Progenitor cell of endocrine pancreas (in vitro differentiated cells): ENCODE measurements around the gene CNTNAP2. TPM values are rescaled to one million over a fixed set of nuclear protein-coding genes. Genes with fewer than 3 reads are reported as not detected.

Experiments used
- DNase-seq: peaks from one replicate; pipeline ENCODE4 v3.0.0; 2021; ENCODE audit warnings: low spot score; ENCODE audit not compliant: unreplicated experiment
- H3K27ac Mint-ChIP-seq: 2 replicates; pipeline ENCODE4 v1.8.0; 2021; ENCODE audit warnings: mild to moderate bottlenecking, moderate library complexity, mixed read lengths
- H3K27me3 Mint-ChIP-seq: 2 replicates; pipeline ENCODE4 v1.8.0; 2021; ENCODE audit warnings: mixed read lengths
- H3K36me3 Mint-ChIP-seq: 2 replicates; pipeline ENCODE4 v1.8.0; 2022; ENCODE audit warnings: mixed read lengths; ENCODE audit not compliant: insufficient read depth
- H3K4me1 Mint-ChIP-seq: 2 replicates; pipeline ENCODE4 v1.8.0; 2021; ENCODE audit warnings: low read depth, mixed read lengths
- H3K4me3 Mint-ChIP-seq: 2 replicates; pipeline ENCODE4 v1.8.0; 2021; ENCODE audit warnings: low read depth, mild to moderate bottlenecking, moderate library complexity, mixed read lengths
- H3K9me3 Mint-ChIP-seq: 2 replicates; pipeline ENCODE4 v1.8.0; 2021; ENCODE audit warnings: low read depth, mixed read lengths
- CTCF ChIP-seq: fragments of 200-600 bp; sonication (generic); IDR thresholded peaks from one replicate; pipeline ENCODE4 v1.5.0; 2021; ENCODE audit warnings: antibody characterized with exemption, mild to moderate bottlenecking; ENCODE audit not compliant: unreplicated experiment
- total RNA-seq: library from RNA; stranded (reverse); gene quantifications from 2 replicates; pipeline ENCODE4 v1.2.1, GENCODE V29; 2021

CNTNAP2 gene
- total RNA-seq, 1 donor from 2014 or later: 6.5 TPM

- no peak for TF ChIP-seq CTCF
- no peak overlapping the region for H3K4me3 Mint-ChIP-seq
- DNase-seq: no peak
- H3K27ac Mint-ChIP-seq: no peak overlapping the region
- H3K4me1 Mint-ChIP-seq: peaks cover 21% of the 10 kb centered on the region
- H3K9me3 Mint-ChIP-seq: no peaks in the 10 kb centered on the region
- no peaks in the 10 kb centered on the region for H3K36me3 Mint-ChIP-seq
- H3K27me3 Mint-ChIP-seq: no peaks in the 10 kb centered on the region
Observed at GRCh38 chr7:146658604-146659003, 542.0 kb downstream of the CNTNAP2 start.

- Mint-ChIP-seq H3K27ac (no peak overlapping the region), H3K4me3 (no peak overlapping the region), H3K36me3 (no peaks in the 10 kb centered on the region), H3K4me1 (peaks cover 21% of the 10 kb centered on the region), H3K9me3 (no peaks in the 10 kb centered on the region), H3K27me3 (no peaks in the 10 kb centered on the region)
- TF ChIP-seq CTCF: no peak
- DNase-seq: no peak
Observed at GRCh38 chr7:146659732-146660131, 543.1 kb downstream of the CNTNAP2 start.

GRCh38 chr7:146660839-146661238 lies 544.2 kb downstream of the CNTNAP2 start:
- Mint-ChIP-seq H3K27me3 (no peaks in the 10 kb centered on the region), H3K9me3 (no peaks in the 10 kb centered on the region), H3K36me3 (no peaks in the 10 kb centered on the region), H3K4me1 (peaks cover 19% of the 10 kb centered on the region), H3K4me3 (no peak overlapping the region), H3K27ac (no peak overlapping the region)
- DNase-seq: no peak
- no peak for TF ChIP-seq CTCF

- DNase-seq: no peak
- Mint-ChIP-seq H3K9me3 (peaks cover 5% of the 10 kb centered on the region), H3K4me1 (peaks cover 13% of the 10 kb centered on the region), H3K27me3 (no peaks in the 10 kb centered on the region), H3K4me3 (no peak overlapping the region), H3K36me3 (peaks cover 1% of the 10 kb centered on the region), H3K27ac (no peak overlapping the region)
- TF ChIP-seq CTCF: no peak
Observed at GRCh38 chr7:146661435-146661834, 544.8 kb downstream of the CNTNAP2 start.

GRCh38 chr7:146661929-146662328 lies 545.3 kb downstream of the CNTNAP2 start:
- Mint-ChIP-seq H3K27ac (no peak overlapping the region), H3K36me3 (peaks cover 1% of the 10 kb centered on the region), H3K9me3 (peaks cover 10% of the 10 kb centered on the region), H3K27me3 (no peaks in the 10 kb centered on the region), H3K4me1 (peaks cover 8% of the 10 kb centered on the region), H3K4me3 (no peak overlapping the region)
- no peak for TF ChIP-seq CTCF
- DNase-seq: no peak

GRCh38 chr7:146665023-146665422 lies 548.4 kb downstream of the CNTNAP2 start:
- Mint-ChIP-seq H3K27me3 (no peaks in the 10 kb centered on the region), H3K4me3 (no peak overlapping the region), H3K4me1 (peaks cover 4% of the 10 kb centered on the region), H3K27ac (no peak overlapping the region), H3K36me3 (peaks cover 1% of the 10 kb centered on the region), H3K9me3 (peaks cover 16% of the 10 kb centered on the region)
- DNase-seq: no peak
- no peak for TF ChIP-seq CTCF
